GM18951 (cell line): Measurements from ENCODE around the gene LPIN3.

Experiments used
- POLR2A ChIP-seq: IDR thresholded peaks from 4 replicates; pipeline ENCODE4 v1.6.1; 2011; ENCODE audit warnings: mild to moderate bottlenecking; ENCODE audit not compliant: insufficient read length, insufficient read depth; ENCODE audit errors: extremely low read depth
- in situ Hi-C: fragments of 300-500 bp; cut with MboI; formaldehyde crosslinking; loops from one replicate; pipeline ENCODE4 v1.12.0; 2022; ENCODE audit warnings: low sequenced_read_pairs, mixed read lengths, inconsistent platforms; ENCODE audit not compliant: unreplicated experiment

LPIN3 gene

DNA sequence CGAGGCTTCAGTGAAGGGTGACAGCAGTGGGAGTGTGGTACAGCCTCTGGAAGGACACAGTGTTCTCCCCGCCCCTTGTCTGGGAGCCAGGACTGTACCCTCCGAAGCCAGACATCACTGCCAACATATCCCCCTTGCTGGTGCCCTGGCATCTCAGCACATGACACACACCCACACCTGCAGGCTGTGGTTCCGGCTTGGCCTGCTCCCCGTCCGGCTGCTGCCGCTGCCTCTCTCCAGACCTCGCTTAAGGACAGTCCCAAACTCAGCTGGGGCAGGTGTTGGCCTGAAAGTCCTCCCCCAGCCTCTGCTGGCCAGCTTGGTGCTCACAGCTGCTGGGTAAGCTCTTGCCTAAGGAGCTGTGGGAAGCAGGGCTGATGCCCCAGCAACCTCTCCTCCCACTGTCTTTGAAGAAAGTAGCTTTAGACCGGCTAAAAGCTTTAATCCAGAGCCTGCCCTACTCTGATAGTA is 19.0 kb downstream of the LPIN3 start:
- no peak for TF ChIP-seq POLR2A
- in situ Hi-C loops, result no loop called here

DNA sequence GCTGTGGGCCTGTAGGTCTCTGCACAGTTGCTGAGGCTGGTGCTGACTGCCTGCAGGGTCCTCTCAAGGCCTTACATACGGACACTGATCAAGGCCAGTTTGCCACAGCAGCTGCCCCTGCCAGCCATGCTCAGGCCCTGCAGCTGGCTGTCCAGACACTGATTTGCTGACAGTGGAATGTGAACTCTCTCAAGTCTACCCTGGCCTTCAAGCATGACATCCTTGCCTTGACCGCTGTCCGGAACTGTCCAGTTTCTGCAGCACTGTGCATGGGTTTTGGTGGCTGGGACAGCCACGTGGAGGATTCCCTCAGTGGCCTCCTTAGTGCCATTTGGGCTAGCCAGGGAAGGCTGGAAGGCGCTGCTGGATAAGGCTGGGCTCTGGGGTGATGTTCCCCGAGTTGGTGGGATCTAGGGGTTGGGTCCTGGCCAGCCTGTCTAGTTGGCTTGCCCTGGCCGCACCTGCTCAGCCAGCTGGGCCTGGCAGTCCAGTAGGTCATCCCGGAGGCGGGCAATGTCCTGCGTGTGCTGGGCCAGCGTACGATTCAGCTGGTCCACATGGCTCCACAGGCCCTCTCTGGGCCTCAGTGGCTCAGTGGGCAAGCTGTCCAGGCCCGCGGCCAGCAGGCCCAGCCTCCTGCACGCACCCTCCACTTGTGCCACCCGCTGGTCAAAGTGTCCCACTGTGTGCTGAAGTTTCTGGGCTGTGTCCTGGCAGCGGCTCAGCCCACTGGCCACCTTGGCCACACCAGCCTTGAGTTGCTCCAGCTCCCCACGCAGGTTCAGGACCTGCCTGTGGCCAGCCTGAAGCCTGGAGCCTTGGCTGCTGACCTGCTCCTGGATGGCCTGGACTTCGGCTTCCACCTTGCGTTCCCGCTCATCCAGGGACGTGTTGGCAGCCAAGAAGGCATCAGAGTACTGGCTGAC is 20.5 kb downstream of the LPIN3 start:
- no peak for TF ChIP-seq POLR2A
- in situ Hi-C loops, result no loop called here

DNA sequence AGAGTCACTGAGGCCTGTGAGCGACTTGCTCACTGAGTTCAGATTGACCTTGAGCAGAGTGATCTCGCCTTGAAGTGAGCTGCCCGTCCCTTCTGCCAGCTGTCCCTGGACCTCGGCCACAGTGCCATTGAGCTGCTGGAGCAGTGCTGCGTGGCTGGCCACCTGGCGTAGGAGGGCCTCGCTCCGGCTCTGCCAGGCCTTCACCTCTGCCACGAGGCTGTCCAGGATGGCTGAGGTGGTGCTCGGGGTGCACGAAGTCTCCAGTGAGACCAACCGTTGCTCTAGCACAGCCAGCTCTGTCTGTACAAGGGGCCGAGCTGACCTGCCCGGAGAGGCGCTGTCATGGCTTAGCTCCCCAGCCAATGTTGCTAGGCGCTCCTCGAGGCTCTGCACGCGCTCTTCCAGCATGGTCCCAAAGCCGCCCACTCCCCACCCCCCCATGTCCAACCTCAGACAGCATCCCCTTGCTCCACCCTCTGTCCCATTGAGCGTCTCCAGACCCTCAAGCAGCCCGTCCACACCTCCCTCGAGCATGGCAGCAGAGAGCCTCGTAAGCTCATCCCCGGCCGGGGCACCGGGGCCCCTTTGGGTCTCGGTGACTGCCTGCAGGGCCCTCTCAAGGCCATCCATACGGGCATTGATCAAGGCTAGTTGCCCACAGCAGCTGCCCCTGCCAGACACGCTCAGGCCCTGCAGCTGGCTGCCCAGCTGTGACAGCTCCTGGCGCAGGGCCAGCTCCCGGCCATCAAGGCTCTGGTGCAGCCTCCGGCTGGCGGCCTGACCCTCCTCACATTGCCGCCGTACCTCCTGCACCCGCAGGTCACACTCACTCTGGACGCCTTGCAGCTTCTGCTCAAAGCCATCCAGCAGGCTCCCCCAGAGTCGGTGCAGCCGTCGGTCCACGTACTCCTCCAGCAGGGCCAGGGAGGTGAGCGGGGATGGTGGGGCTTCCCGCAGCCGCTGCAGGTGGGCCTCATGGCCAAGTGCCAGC is 21.4 kb downstream of the LPIN3 start:
- no peak for TF ChIP-seq POLR2A
- in situ Hi-C loops, result no loop called here

DNA sequence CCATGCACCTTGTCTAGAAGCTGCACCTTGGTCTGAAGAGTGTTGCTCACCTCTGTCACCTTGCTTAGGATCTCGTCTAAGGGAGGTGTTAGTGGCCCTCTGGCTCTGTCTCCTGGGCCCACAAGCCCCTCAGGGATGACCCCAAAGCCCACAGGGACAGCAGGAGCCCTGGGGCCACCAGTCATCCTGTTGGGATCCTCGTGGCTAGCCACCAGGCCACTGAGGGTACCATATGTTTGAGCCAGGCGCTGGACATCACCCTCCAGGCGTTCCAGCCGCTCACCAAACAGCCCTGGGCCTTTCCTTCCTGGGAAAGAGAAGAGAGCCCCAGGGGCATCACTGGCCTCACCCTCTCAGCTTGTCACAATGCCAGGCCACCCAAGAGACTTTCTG is 22.1 kb downstream of the LPIN3 start:
- no peak for TF ChIP-seq POLR2A
- in situ Hi-C loops, result no loop called here

DNA sequence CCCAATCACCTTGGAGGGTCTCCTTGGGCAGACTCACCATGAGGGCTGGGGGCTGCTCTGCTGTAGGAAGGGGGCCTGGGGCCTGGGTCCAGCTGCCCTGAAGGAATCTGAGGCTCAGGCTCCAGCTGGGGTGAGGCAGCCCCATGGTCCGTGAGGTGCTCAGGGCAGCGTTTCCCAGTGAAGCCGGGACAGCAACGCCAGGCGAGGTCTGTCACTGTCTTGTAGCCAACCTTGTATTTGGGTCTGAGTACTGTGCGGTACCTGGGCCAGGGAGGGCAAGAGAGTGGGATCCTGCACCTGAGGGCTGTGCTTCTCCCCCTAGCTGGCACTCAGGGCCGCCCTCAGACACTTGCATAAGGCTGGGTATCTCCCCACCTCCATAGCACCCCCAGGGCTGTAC is 23.0 kb downstream of the LPIN3 start:
- in situ Hi-C loops, result no loop called here
- no peak for TF ChIP-seq POLR2A

DNA sequence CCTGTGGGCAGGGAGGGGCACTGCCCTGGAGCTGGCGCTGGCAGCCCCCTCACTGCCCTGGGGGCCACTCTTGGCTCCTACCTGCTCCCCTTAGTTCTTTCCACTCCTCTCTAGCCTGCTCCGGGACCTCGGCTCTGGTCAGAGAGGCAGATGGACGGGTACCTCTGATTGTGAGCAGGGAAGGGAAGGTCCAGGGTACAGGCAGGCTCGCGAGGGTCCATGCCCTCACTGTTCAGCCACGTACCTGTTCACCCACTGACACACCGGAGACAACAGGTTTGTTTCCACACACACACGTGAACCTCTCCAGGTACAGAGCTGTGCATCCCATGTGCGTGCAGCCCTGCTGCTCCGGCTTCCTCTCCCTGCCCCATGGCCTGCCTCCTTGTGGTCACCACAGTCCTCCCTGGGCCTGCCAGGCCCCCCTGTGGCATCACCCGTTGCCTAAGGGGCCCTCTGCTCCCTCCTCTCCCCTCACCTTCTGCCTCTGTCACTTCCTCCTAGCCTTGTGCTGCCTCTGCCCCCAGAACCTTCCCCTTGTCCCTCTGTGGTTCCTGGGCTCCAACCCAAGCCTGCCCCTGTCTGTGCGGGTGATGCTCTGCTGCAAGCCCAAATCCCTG is 23.7 kb downstream of the LPIN3 start:
- in situ Hi-C loops, result no loop called here
- TF ChIP-seq POLR2A, result no peak

DNA sequence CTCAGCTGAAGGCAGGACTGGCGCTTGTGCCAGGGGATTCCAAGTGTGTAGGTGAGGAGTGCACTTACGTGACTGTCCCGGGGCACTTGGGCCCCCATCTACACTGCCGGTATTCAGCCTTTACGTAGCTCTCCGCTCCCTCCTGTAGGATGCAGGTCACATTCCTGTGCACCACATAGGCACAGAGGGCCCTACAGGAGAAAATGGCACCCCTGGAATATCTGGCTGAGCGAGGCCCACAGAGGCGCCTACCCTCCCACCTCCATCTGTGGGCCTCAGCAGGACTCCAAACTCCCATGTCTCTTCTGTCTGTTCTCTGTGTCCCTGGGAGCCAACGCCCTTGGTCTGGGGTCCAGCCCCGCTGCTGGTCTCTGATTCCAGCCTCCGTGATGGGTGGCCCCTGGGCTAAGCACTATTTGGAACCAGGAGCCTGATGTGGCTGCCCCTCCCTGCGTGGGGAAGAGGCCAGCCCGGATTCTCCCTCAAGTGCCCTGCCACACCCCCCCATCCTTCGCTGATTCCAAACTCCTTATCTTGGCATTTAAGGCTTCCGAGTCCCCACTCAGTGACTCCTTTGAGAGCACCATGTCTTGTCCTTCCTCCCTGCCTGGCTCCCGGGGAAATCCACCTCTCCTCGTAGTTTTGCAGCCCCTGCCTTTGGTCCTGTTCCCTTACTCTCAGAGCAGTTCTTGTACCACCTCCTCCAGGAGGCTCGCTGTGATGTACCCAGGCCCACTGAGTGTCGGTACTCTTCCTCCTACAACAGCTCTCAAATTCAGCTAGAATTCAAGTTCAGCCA is 24.5 kb downstream of the LPIN3 start:
- in situ Hi-C loops, result no loop called here
- no peak for TF ChIP-seq POLR2A

DNA sequence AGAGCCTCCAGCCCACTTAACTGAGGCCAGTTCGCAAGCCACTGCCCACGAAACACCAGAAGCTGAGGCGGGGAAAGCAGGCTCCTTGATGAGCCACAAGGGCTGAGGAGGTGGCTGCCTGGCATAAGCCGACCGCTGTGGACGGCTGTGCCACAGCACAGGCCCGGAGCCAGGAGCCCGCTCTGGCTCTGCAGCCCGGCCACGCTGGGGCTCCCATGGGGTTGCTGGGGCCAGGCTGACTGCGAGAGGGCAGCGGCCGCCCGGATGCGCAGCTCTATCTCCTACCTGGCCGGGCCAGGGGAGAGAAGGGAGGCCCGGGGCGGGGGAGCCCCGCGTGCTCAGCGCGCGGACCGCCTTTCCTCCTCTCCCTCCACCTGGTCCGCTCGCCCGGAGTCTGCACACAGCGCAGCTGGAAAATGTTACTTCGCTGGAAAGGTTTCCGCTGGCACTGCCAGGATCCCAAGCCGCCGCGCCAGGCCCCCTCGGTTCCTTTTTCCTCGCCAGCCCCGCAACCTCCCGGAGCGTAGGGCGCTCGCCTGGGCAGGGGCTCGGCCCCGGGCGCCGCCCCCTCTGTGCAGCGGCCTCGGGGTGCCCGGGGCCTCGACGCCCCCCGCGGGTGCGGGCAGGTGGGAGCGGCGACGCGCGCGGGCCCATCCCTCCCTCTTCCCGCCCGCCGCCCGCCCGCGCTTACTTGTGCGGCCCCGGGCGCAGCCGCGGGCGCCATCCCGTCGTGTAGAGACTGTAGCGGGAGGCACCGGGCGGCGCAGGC is 25.3 kb downstream of the LPIN3 start:
- in situ Hi-C loops, result no loop called here
- no peak for TF ChIP-seq POLR2A

DNA sequence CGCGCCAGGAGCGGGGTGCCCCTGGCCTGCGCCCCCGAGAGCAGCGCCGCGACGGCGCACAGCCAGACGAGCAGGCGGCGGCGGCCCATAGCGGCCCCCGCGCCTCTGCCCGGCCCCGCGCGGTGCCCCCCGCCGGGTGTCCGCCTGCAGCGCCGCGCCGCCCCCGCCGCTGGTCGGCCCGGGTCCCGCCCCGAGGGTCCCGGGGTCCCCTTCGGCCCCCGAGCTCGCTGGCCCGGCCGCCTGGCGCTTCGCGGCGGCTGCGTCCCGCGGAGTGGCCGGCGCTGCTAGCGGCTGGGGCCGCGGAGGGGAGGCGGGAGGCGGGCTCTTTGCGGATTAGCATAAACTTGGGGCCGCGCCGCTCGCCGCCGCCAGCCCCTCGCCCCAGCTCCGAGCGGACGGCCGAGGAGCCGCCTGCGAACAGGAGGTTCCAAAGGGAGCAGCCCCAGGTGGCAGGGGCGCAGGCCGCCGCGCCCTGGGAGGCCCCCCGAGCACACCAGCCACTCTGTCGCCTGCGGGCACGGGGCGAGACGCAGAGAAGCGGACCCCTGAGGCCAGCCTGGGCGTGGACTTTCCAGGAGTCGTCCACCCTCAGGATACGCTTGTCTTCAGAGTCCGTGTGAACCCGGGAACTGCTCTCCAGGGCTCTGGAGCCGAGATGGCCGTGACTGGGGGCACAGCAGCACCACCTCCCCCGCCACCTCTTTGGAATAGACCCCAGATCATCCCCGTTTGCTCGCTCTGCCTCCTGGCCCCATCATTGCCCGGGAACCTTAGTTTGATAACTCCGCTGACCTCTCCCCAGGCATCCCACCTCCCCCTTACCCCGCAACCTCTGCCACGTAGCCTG is 26.1 kb downstream of the LPIN3 start, which contains the start of gene EMILIN3:
EMILIN3 (minus strand) TSS at position 273 of the 847 bp plus-strand sequence; CDS start at position 89, 184 bp downstream.
- no peak for TF ChIP-seq POLR2A
- in situ Hi-C loops, result no loop called here

DNA sequence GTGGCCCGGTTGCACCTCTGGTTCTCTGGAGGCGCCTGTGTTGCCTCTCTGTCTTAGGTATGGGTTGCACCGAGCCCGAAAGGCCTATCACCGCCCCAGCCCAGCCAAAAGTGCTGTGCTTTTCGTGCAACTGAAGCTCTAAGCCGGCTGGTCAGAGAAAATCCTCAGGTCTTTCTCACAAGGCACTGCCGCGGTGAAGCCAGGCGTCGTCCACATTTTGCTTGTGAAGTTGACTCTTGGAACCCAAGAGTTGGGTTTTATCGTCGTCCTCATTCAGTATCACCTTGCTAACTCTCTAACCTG is 26.7 kb downstream of the LPIN3 start:
- in situ Hi-C loops, result no loop called here

DNA sequence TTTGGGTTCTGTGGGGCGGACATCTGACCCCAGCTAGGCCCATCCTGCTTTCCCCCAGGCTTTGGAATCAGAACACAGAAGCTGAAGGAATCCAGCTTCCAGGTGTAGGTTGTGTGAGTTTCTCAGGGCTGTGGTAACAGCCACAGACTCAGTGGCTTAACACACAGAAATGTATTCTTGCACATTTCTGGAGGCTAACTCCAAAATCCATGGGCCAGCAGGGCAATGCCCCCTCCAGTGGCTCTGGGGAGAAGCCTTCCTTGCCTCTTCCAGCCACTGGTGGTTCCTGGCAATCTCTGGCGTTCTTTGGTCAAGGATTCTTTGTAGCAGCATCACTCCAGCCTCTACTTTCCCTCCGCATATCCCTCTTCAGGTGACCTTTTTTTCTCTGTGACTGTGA is 27.3 kb downstream of the LPIN3 start:
- in situ Hi-C loops, result no loop called here
- TF ChIP-seq POLR2A, result no peak

More for the DNA sequence above, 26.7 kb downstream of the LPIN3 start:
- no peak for TF ChIP-seq POLR2A
